DOHH2 (cell line): ENCODE data around the gene ACTMAP.

Source experiments
- CTCF ChIP-seq: fragments of 200-600 bp; sonication (generic); IDR thresholded peaks from one replicate; pipeline ENCODE4 v1.5.1; 2014; ENCODE audit warnings: antibody characterized with exemption, mild to moderate bottlenecking, low read depth, low read length; ENCODE audit not compliant: poor library complexity, severe bottlenecking
- EZH2phosphoT487 ChIP-seq: fragments of 200-600 bp; sonication (generic); IDR thresholded peaks from 2 replicates; pipeline ENCODE4 v1.6.1; 2017; ENCODE audit warnings: borderline replicate concordance, mild to moderate bottlenecking, antibody characterized with exemption, low read length, moderate library complexity, mixed read lengths

DNA sequence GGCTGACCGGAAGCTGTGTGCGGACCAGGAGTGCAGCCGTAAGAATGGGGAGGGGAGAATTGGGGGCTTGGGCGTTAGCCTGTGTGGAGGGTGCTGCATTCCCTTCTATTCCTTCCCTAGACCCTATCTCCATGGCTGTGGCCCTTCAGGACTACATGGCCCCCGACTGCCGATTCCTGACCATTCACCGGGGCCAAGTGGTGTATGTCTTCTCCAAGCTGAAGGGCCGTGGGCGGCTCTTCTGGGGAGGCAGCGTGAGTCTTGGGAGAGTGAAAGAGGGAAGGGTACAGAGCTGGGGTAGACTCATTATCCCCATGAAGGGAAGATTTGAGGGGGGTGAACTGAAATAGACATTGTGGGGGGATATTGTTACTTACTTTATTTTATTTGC, 25.4 kb upstream of the ACTMAP start:
- TF ChIP-seq CTCF (no peak), EZH2phosphoT487 (no peak)
